Mesenchymal stem cell (in vitro differentiated cells and primary cell): Measurements from ENCODE around the gene PLA2G6.

Experiments
- DNase-seq: peaks from one replicate; pipeline ENCODE4 v3.0.0-alpha.2; 2013
- H2AFZ ChIP-seq: one replicate; pipeline ENCODE4 v1.6.1; 2013; ENCODE audit warnings: low read depth, mild to moderate bottlenecking, control low read depth, inconsistent platforms, low read length, moderate library complexity
- H2AK5ac ChIP-seq: 2 replicates; pipeline ENCODE4 v1.6.1; 2013; ENCODE audit warnings: low read length, moderate library complexity, mild to moderate bottlenecking, inconsistent platforms; ENCODE audit not compliant: severe bottlenecking
- H2BK120ac ChIP-seq: one replicate; pipeline ENCODE4 v1.6.1; 2013; ENCODE audit warnings: low read depth, mild to moderate bottlenecking, inconsistent platforms, low read length, moderate library complexity
- H2BK12ac ChIP-seq, 2 experiments: one replicate each; pipeline ENCODE4 v1.6.1; 2013; ENCODE audit warnings: inconsistent platforms in 2 of 2, low read length in 2 of 2, mild to moderate bottlenecking in 2 of 2, moderate library complexity in 2 of 2, control low read depth in 1 of 2
- H2BK15ac ChIP-seq: one replicate; pipeline ENCODE4 v1.6.1; 2013; ENCODE audit warnings: mild to moderate bottlenecking, low read depth, inconsistent platforms; ENCODE audit not compliant: poor library complexity, severe bottlenecking
- H2BK5ac ChIP-seq: 2 replicates; pipeline ENCODE4 v1.6.1; 2013; ENCODE audit warnings: low read depth, mild to moderate bottlenecking, low read length, control low read depth, inconsistent platforms; ENCODE audit not compliant: poor library complexity, severe bottlenecking
- H3K14ac ChIP-seq, 2 experiments: one replicate each; pipeline ENCODE4 v1.6.1; 2013; ENCODE audit warnings: inconsistent platforms in 2 of 2, low read length in 2 of 2, control low read depth in 1 of 2, mild to moderate bottlenecking in 1 of 2, moderate library complexity in 1 of 2
- H3K18ac ChIP-seq, 2 experiments: one replicate each; pipeline ENCODE4 v1.6.1; 2013; ENCODE audit warnings: inconsistent platforms in 2 of 2, low read length in 2 of 2, control low read depth in 1 of 2, low read depth in 1 of 2, mild to moderate bottlenecking in 1 of 2
- H3K23ac ChIP-seq, 2 experiments: one replicate each; pipeline ENCODE4 v1.6.1; 2013; ENCODE audit warnings: inconsistent platforms in 2 of 2, low read length in 2 of 2, mild to moderate bottlenecking in 2 of 2, moderate library complexity in 2 of 2, control low read depth in 1 of 2
- H3K27ac ChIP-seq: 2 replicates; pipeline ENCODE4 v1.5.1; 2013; ENCODE audit warnings: mild to moderate bottlenecking, moderate library complexity, low read length, control low read depth, inconsistent platforms; ENCODE audit not compliant: poor library complexity, severe bottlenecking
- H3K27me3 ChIP-seq, 2 experiments: 2 replicates each; pipeline versions ENCODE4 v1.6.1 to v1.7.0; 2013; ENCODE audit warnings: low read length in 2 of 2, mild to moderate bottlenecking in 2 of 2, moderate library complexity in 2 of 2, control low read depth in 1 of 2, inconsistent platforms in 1 of 2; ENCODE audit not compliant: control insufficient read depth in 1 of 2, insufficient read depth in 1 of 2
- H3K36me3 ChIP-seq, 2 experiments: 2 replicates each; pipeline versions ENCODE4 v1.6.1 to v1.7.0; 2013; ENCODE audit warnings: low read length in 2 of 2, control low read depth in 1 of 2, inconsistent platforms in 1 of 2, low read depth in 1 of 2, mild to moderate bottlenecking in 1 of 2; ENCODE audit not compliant: insufficient read depth in 2 of 2, control insufficient read depth in 1 of 2
- H3K4ac ChIP-seq, 2 experiments: one replicate each; pipeline ENCODE4 v1.6.1; 2013; ENCODE audit warnings: inconsistent platforms in 2 of 2, low read length in 2 of 2, mild to moderate bottlenecking in 2 of 2, moderate library complexity in 2 of 2, control low read depth in 1 of 2, low read depth in 1 of 2
- H3K4me1 ChIP-seq: 2 replicates; pipeline ENCODE4 v1.6.1; 2013; ENCODE audit warnings: low read depth, low read length, control low read depth; ENCODE audit not compliant: control insufficient read depth, insufficient read depth
- H3K4me2 ChIP-seq: 2 replicates; pipeline ENCODE4 v1.6.1; 2013; ENCODE audit warnings: low read length, mild to moderate bottlenecking, inconsistent platforms; ENCODE audit not compliant: poor library complexity, severe bottlenecking
- H3K4me3 ChIP-seq, 2 experiments: 2 replicates each; pipeline versions ENCODE4 v1.5.1 to v1.7.0; 2013; ENCODE audit warnings: low read length in 2 of 2, mild to moderate bottlenecking in 2 of 2, control low read depth in 1 of 2, low read depth in 1 of 2; ENCODE audit not compliant: insufficient read depth in 1 of 2
- H3K79me1 ChIP-seq: replicated peaks from 2 replicates; pipeline ENCODE4 v1.6.1; 2013; ENCODE audit warnings: mild to moderate bottlenecking, control low read depth, low read length, inconsistent platforms; ENCODE audit not compliant: poor library complexity, severe bottlenecking
- H3K9ac ChIP-seq: 2 replicates; pipeline ENCODE4 v1.7.0; 2013; ENCODE audit warnings: mild to moderate bottlenecking, low read length, moderate library complexity
- H3K9me3 ChIP-seq: 2 replicates; pipeline ENCODE4 v1.7.0; 2013; ENCODE audit warnings: mild to moderate bottlenecking, low read length; ENCODE audit not compliant: control insufficient read depth
- H4K8ac ChIP-seq: one replicate; pipeline ENCODE4 v1.6.1; 2013; ENCODE audit warnings: inconsistent platforms, mild to moderate bottlenecking, low read length, moderate library complexity
- H4K91ac ChIP-seq: one replicate; pipeline ENCODE4 v1.6.1; 2013; ENCODE audit warnings: mild to moderate bottlenecking, low read length, inconsistent platforms
- WGBS: methylation state at CpG from one replicate; pipeline ENCODE4 v1.1.7; 2013; ENCODE audit warnings: mixed read lengths; 5-methylcytosine and 5-hydroxymethylcytosine counted together

Gene PLA2G6

GRCh38 chr22:38108561-38109319 is 72.9 kb downstream of the PLA2G6 start:
- H3K4ac ChIP-seq: no peak overlapping the region
- H3K4me3 ChIP-seq: no peak overlapping the region
- H3K9ac ChIP-seq: no peak overlapping the region
- no peak overlapping the region for H2AK5ac ChIP-seq
- H3K14ac ChIP-seq: no peak overlapping the region
- no peak overlapping the region for H2BK15ac ChIP-seq
- no peak overlapping the region for H2BK12ac ChIP-seq
- no peak overlapping the region for H3K4me2 ChIP-seq
- H3K27ac ChIP-seq: no peak overlapping the region
- H3K4me1 ChIP-seq: peaks cover 19% of the 10 kb centered on the region
- no peak for DNase-seq
- no peaks in the 10 kb centered on the region for H3K79me1 ChIP-seq
- H4K8ac ChIP-seq: no peak overlapping the region
- no peak overlapping the region for H3K18ac ChIP-seq
- no peak overlapping the region for H2BK5ac ChIP-seq
- H3K23ac ChIP-seq: no peak overlapping the region
- H3K9me3 ChIP-seq: no peaks in the 10 kb centered on the region
- no peak overlapping the region for H2AFZ ChIP-seq
- WGBS: 93% methylated on average over 15 of the region's 15 CpGs
- H3K36me3 ChIP-seq: peaks cover 0 to 24% of the 10 kb centered on the region in 2 experiments
- H4K91ac ChIP-seq: peak overlapping the region; percentile 29
- no peak overlapping the region for H2BK120ac ChIP-seq
- H3K27me3 ChIP-seq: peaks cover 0 to 10% of the 10 kb centered on the region in 2 experiments

GRCh38 chr22:38107692-38108515 is 73.7 kb downstream of the PLA2G6 start:
- no peak overlapping the region for H4K91ac ChIP-seq
- no peak for DNase-seq
- H3K4me1 ChIP-seq: peaks cover 19% of the 10 kb centered on the region
- no peak overlapping the region for H3K27ac ChIP-seq
- no peak overlapping the region for H3K4ac ChIP-seq
- no peak overlapping the region for H3K14ac ChIP-seq
- no peak overlapping the region for H2AK5ac ChIP-seq
- no peak overlapping the region for H2BK12ac ChIP-seq
- H3K4me3 ChIP-seq: no peak overlapping the region
- no peak overlapping the region for H2AFZ ChIP-seq
- H3K36me3 ChIP-seq: peaks cover 0 to 19% of the 10 kb centered on the region in 2 experiments
- H2BK120ac ChIP-seq: no peak overlapping the region
- WGBS: 88% methylated on average over 17 of the region's 17 CpGs
- H3K23ac ChIP-seq: no peak overlapping the region
- H2BK15ac ChIP-seq: no peak overlapping the region
- H3K79me1 ChIP-seq: no peaks in the 10 kb centered on the region
- H3K27me3 ChIP-seq: peaks cover 0 to 10% of the 10 kb centered on the region in 2 experiments
- no peak overlapping the region for H2BK5ac ChIP-seq
- no peak overlapping the region for H3K4me2 ChIP-seq
- H3K18ac ChIP-seq: no peak overlapping the region
- H4K8ac ChIP-seq: no peak overlapping the region
- no peak overlapping the region for H3K9ac ChIP-seq
- H3K9me3 ChIP-seq: no peaks in the 10 kb centered on the region

- Histone ChIP-seq H3K79me1 (no peaks in the 10 kb centered on the region), H3K14ac (no peak overlapping the region), H3K9me3 (no peaks in the 10 kb centered on the region), H2BK120ac (no peak overlapping the region), H3K9ac (no peak overlapping the region), H3K23ac (no peak overlapping the region), H3K27me3 (peaks cover 0 to 10% of the 10 kb centered on the region in 2 experiments), H4K91ac (no peak overlapping the region), H2AFZ (no peak overlapping the region), H2BK5ac (no peak overlapping the region), H4K8ac (no peak overlapping the region), H2BK12ac (no peak overlapping the region), H3K4me3 (no peak overlapping the region), H2AK5ac (no peak overlapping the region), H3K27ac (no peak overlapping the region), H3K4ac (no peak overlapping the region), H3K4me2 (no peak overlapping the region), H3K4me1 (peaks cover 19% of the 10 kb centered on the region), H3K36me3 (peaks cover 0 to 10% of the 10 kb centered on the region in 2 experiments), H2BK15ac (peak overlapping the region; percentile 9), H3K18ac (no peak overlapping the region)
- 75% methylated on average over 15 of the region's 17 CpGs for WGBS
- DNase-seq: no peak
Measured at GRCh38 chr22:38106814-38107578, 74.6 kb downstream of the PLA2G6 start.
